PFSK-1 (cell line): ENCODE data around the gene ATP2A1.

Experiments
- FOXP2 ChIP-seq: optimal IDR thresholded peaks from 2 replicates; pipeline ENCODE3; 2011; ENCODE audit warnings: borderline replicate concordance, control low read depth, inconsistent platforms; ENCODE audit not compliant: insufficient read depth; ENCODE audit errors: extremely low read length, extremely low read depth
- POLR2AphosphoS5 ChIP-seq: IDR thresholded peaks from 2 replicates; pipeline ENCODE4 v1.6.1; 2012; ENCODE audit warnings: low read depth, mild to moderate bottlenecking, control low read depth, low read length, moderate library complexity
- SIN3A ChIP-seq: IDR thresholded peaks from 2 replicates; pipeline ENCODE4 v1.6.1; 2012; ENCODE audit warnings: mild to moderate bottlenecking, low read length, moderate library complexity, borderline replicate concordance; ENCODE audit not compliant: insufficient read depth
- TAF1 ChIP-seq: IDR thresholded peaks from 2 replicates; pipeline ENCODE4 v1.6.1; 2012; ENCODE audit warnings: low read length, control low read depth, borderline replicate concordance; ENCODE audit not compliant: insufficient read depth
- TF ChIP-seq, protein P1 (sequence below), 2 experiments: IDR thresholded peaks; 2 replicates each; pipeline versions ENCODE4 v1.6.1 to v1.8.0; 2011 to 2012; ENCODE audit warnings: low read depth in 2 of 2, low read length in 2 of 2, control low read depth in 1 of 2, inconsistent platforms in 1 of 2, mild to moderate bottlenecking in 1 of 2, moderate library complexity in 1 of 2; ENCODE audit not compliant: insufficient read depth in 1 of 2

The ATP2A1 gene

DNA sequence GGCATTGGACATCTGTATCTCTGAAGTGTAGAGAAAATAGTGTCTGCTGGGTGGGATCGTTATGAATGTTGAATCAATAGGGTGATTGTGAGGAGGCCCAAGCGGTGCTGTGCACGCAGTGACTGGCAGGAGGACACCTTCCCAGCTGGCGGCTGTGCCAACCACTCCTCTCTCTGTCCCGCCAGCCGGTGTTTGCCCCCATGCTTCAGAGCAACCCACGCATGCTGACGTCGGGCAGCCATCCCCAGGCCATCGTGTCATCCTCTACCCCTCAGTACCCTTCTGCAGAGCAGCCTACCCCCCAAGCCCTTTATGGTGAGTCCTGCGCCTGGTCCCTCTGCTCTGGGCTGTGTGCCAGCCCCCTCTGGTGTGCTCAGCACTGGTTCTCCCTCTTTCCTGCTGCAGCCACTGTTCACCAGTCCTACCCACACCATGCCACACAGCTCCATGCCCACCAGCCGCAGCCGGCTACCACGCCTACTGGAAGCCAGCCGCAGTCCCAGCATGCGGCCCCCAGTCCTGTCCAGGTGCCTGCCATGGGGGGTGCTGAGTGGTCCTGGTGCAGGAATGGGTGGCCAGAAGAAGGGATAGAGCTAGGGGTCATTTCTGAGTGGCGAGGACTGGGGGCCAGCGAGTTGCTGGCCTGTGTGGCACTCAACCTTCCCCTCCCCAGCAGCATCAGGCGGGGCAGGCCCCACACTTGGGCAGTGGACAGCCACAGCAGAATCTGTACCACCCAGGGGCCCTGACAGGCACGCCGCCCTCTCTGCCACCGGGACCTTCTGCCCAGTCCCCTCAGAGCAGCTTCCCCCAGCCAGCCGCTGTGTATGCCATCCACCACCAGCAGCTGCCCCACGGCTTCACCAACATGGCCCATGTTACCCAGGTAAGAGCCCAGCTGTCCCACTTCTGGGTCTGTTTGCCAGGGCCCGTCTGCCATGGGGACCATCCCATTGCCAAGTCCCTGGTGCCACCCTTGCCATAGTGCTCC is 43.1 kb upstream of the ATP2A1 start:
- TF ChIP-seq POLR2AphosphoS5 (no peak), SIN3A (no peak), TAF1 (no peak), FOXP2 (no peak)
- TF ChIP-seq, protein P1, sequence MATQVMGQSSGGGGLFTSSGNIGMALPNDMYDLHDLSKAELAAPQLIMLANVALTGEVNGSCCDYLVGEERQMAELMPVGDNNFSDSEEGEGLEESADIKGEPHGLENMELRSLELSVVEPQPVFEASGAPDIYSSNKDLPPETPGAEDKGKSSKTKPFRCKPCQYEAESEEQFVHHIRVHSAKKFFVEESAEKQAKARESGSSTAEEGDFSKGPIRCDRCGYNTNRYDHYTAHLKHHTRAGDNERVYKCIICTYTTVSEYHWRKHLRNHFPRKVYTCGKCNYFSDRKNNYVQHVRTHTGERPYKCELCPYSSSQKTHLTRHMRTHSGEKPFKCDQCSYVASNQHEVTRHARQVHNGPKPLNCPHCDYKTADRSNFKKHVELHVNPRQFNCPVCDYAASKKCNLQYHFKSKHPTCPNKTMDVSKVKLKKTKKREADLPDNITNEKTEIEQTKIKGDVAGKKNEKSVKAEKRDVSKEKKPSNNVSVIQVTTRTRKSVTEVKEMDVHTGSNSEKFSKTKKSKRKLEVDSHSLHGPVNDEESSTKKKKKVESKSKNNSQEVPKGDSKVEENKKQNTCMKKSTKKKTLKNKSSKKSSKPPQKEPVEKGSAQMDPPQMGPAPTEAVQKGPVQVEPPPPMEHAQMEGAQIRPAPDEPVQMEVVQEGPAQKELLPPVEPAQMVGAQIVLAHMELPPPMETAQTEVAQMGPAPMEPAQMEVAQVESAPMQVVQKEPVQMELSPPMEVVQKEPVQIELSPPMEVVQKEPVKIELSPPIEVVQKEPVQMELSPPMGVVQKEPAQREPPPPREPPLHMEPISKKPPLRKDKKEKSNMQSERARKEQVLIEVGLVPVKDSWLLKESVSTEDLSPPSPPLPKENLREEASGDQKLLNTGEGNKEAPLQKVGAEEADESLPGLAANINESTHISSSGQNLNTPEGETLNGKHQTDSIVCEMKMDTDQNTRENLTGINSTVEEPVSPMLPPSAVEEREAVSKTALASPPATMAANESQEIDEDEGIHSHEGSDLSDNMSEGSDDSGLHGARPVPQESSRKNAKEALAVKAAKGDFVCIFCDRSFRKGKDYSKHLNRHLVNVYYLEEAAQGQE (IDR thresholded peaks at IDR 0.05; ENCODE audit: insufficient read depth in 1 of 2, low read depth in 2 of 2, low read length in 2 of 2), result no peak

GRCh38 chr16:28835864-28836760 is 42.2 kb upstream of the ATP2A1 start:
- TF ChIP-seq TAF1, result no peak
- TF ChIP-seq, protein P1 (IDR thresholded peaks at IDR 0.05; ENCODE audit: insufficient read depth in 1 of 2, low read depth in 2 of 2, low read length in 2 of 2), result no peak
- no peak for TF ChIP-seq POLR2AphosphoS5
- no peak for TF ChIP-seq SIN3A
- TF ChIP-seq FOXP2, result no peak

DNA sequence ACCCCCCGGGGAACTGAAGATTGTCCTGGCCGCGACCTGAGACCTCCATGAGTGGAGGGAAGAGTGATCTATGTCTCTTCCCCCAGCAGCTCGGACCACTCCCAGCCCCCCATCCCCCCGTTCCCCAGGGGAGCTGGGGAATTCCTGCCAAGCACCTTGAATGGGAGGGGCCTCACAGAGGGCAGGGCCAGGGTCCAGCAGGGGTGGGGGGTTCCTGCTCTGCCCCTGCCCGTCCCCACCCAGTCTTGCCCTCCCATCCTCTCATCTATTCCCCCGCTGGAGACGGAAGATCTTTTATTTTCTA is 41.6 kb upstream of the ATP2A1 start:
- no peak for TF ChIP-seq POLR2AphosphoS5

GRCh38 chr16:28837672-28838557 is 40.4 kb upstream of the ATP2A1 start:
- TF ChIP-seq FOXP2, result no peak
- no peak for TF ChIP-seq TAF1
- no peak for TF ChIP-seq POLR2AphosphoS5
- TF ChIP-seq SIN3A, result no peak
- TF ChIP-seq, protein P1 (IDR thresholded peaks at IDR 0.05; ENCODE audit: insufficient read depth in 1 of 2, low read depth in 2 of 2, low read length in 2 of 2), result no peak

GRCh38 chr16:28838558-28838918 is 39.8 kb upstream of the ATP2A1 start:
- TF ChIP-seq, protein P1 (IDR thresholded peaks at IDR 0.05; ENCODE audit: insufficient read depth in 1 of 2, low read depth in 2 of 2, low read length in 2 of 2), result no peak
- TF ChIP-seq SIN3A (no peak), POLR2AphosphoS5 (no peak), FOXP2 (no peak), TAF1 (no peak)
